T-helper 22 cell (primary cell): ENCODE results near the gene DDX47.
A peak's percentile ranks its signal among the peaks of the same experiment; 100 is the strongest.
"Not testable (repeated sequence)": the region's sequence is repeated elsewhere in the genome, so short reads cannot be mapped to it uniquely, and the experiment has no call there.

Experiments used
- DNase-seq: peaks from one replicate; pipeline ENCODE4 v3.0.0-alpha.2; 2020; ENCODE audit warnings: low read depth

The DDX47 gene

GRCh38 chr12:12797794-12798152, 15.4 kb upstream of the DDX47 start:
- no peak for DNase-seq

- DNase-seq, result no peak
These were observed 14.7 kb upstream of the DDX47 start for GRCh38 chr12:12798480-12798879.

GRCh38 chr12:12799163-12799920, 13.8 kb upstream of the DDX47 start:
- no peak for DNase-seq

GRCh38 chr12:12800406-12801180, 12.6 kb upstream of the DDX47 start:
- no peak for DNase-seq

- DNase-seq, result not testable (repeated sequence)
These were observed 11.5 kb upstream of the DDX47 start for GRCh38 chr12:12801656-12802055.

- peak; percentile 18 for DNase-seq
These were observed 10.0 kb upstream of the DDX47 start for GRCh38 chr12:12803186-12803585.

GRCh38 chr12:12804011-12804410, 9.1 kb upstream of the DDX47 start:
- DNase-seq, result no peak

GRCh38 chr12:12804432-12804886, 8.7 kb upstream of the DDX47 start:
- no peak for DNase-seq

- no peak for DNase-seq
These were observed 6.2 kb upstream of the DDX47 start for GRCh38 chr12:12806784-12807516.

GRCh38 chr12:12807517-12807903, 5.6 kb upstream of the DDX47 start:
- not testable (repeated sequence) for DNase-seq

GRCh38 chr12:12807970-12808702, 5.0 kb upstream of the DDX47 start:
- peak; percentile 29 for DNase-seq

GRCh38 chr12:12810553-12811021, 2.6 kb upstream of the DDX47 start:
- no peak for DNase-seq

GRCh38 chr12:12811343-12811742, 1.8 kb upstream of the DDX47 start:
- DNase-seq, result no peak

- no peak for DNase-seq
These were observed 972 bp upstream of the DDX47 start for GRCh38 chr12:12812174-12812573.

GRCh38 chr12:12812618-12813119, 477 bp upstream of the DDX47 start:
- DNase-seq, result no peak

GRCh38 chr12:12817616-12818015, 4.5 kb downstream of the DDX47 start:
- no peak for DNase-seq

- no peak for DNase-seq
These were observed 5.6 kb downstream of the DDX47 start for GRCh38 chr12:12818701-12819100.

- no peak for DNase-seq
These were observed 6.1 kb downstream of the DDX47 start for GRCh38 chr12:12819221-12819620.

- DNase-seq, result no peak
These were observed 6.7 kb downstream of the DDX47 start for GRCh38 chr12:12819752-12820311.

- DNase-seq, result not testable (repeated sequence)
These were observed 7.2 kb downstream of the DDX47 start for GRCh38 chr12:12820376-12820775.

- DNase-seq, result no peak
These were observed 8.8 kb downstream of the DDX47 start for GRCh38 chr12:12821975-12822374.
